GM18520 (cell line): ENCODE results near the gene NCK1.

ENCODE experiments used
- ATAC-seq: cut with Tn5 transposase; IDR thresholded peaks from one replicate; pipeline ENCODE4 v1.9.1; 2021; ENCODE audit not compliant: unreplicated experiment

NCK1 gene

GRCh38 chr3:136906725-136907124, 44.7 kb downstream of the NCK1 start:
- ATAC-seq: no peak

GRCh38 chr3:136908297-136908696, 46.3 kb downstream of the NCK1 start:
- ATAC-seq: no peak

- no peak for ATAC-seq
Measured at GRCh38 chr3:136909187-136909586, 47.2 kb downstream of the NCK1 start.

- no peak for ATAC-seq
Measured at GRCh38 chr3:136910697-136911096, 48.7 kb downstream of the NCK1 start.

GRCh38 chr3:136913168-136913567, 51.2 kb downstream of the NCK1 start:
- ATAC-seq: no peak

- no peak for ATAC-seq
Measured at GRCh38 chr3:136914739-136915138, 52.7 kb downstream of the NCK1 start.

- ATAC-seq: no peak
Measured at GRCh38 chr3:136916223-136916622, 54.2 kb downstream of the NCK1 start.

GRCh38 chr3:136919799-136920580, 58.0 kb downstream of the NCK1 start:
- ATAC-seq: peak; percentile 47

GRCh38 chr3:136920904-136921611, 59.0 kb downstream of the NCK1 start:
- no peak for ATAC-seq

- ATAC-seq: peak; percentile 41
Measured at GRCh38 chr3:136925425-136926190, 63.6 kb downstream of the NCK1 start.

GRCh38 chr3:136928240-136928639, 66.2 kb downstream of the NCK1 start:
- peak; percentile 72 for ATAC-seq

- no peak for ATAC-seq
Measured at GRCh38 chr3:136929977-136930670, 68.1 kb downstream of the NCK1 start.

- ATAC-seq: no peak
Measured at GRCh38 chr3:136931606-136932005, 69.6 kb downstream of the NCK1 start.

GRCh38 chr3:136932523-136932922, 70.5 kb downstream of the NCK1 start:
- no peak for ATAC-seq

- no peak for ATAC-seq
Measured at GRCh38 chr3:136932978-136933772, 71.2 kb downstream of the NCK1 start.

- no peak for ATAC-seq
Measured at GRCh38 chr3:136937175-136937574, 75.2 kb downstream of the NCK1 start.

GRCh38 chr3:136937851-136938250, 75.8 kb downstream of the NCK1 start:
- no peak for ATAC-seq

GRCh38 chr3:136938334-136938733, 76.3 kb downstream of the NCK1 start:
- ATAC-seq: no peak

GRCh38 chr3:136939489-136939888, 77.5 kb downstream of the NCK1 start:
- no peak for ATAC-seq

GRCh38 chr3:136942803-136943202, 80.8 kb downstream of the NCK1 start:
- no peak for ATAC-seq
